ENCODE measurements around the gene SGMS1.

The SGMS1 gene

GRCh38 chr10:50397312-50398140 is 226.2 kb downstream of the SGMS1 start:
- DNase-seq (ENCODE audit: low read depth in 2 of 2), result no peak

- no peak for DNase-seq (ENCODE audit: low read depth in 2 of 2)
Measured at GRCh38 chr10:50396491-50397311, 227.1 kb downstream of the SGMS1 start.

GRCh38 chr10:50395851-50396250 is 227.9 kb downstream of the SGMS1 start:
- DNase-seq (ENCODE audit: low read depth in 2 of 2), result no peak

GRCh38 chr10:50395271-50395670 is 228.5 kb downstream of the SGMS1 start:
- no peak for DNase-seq (ENCODE audit: low read depth in 2 of 2)

GRCh38 chr10:50394832-50395231 is 228.9 kb downstream of the SGMS1 start:
- no peak for DNase-seq (ENCODE audit: low read depth in 2 of 2)

- DNase-seq (ENCODE audit: low read depth in 2 of 2), result no peak
Measured at GRCh38 chr10:50393784-50394467, 229.8 kb downstream of the SGMS1 start.

GRCh38 chr10:50392966-50393718 is 230.6 kb downstream of the SGMS1 start:
- DNase-seq (ENCODE audit: low read depth in 2 of 2), result no peak

- no peak for DNase-seq (ENCODE audit: low read depth in 2 of 2)
Measured at GRCh38 chr10:50392426-50392825, 231.3 kb downstream of the SGMS1 start.

GRCh38 chr10:50390302-50390701 is 233.5 kb downstream of the SGMS1 start:
- no peak for DNase-seq (ENCODE audit: low read depth in 2 of 2)

- DNase-seq (ENCODE audit: low read depth in 2 of 2), result no peak
Measured at GRCh38 chr10:50388181-50388580, 235.6 kb downstream of the SGMS1 start.

- DNase-seq (ENCODE audit: low read depth in 2 of 2), result no peak
Measured at GRCh38 chr10:50387732-50388073, 236.1 kb downstream of the SGMS1 start.

GRCh38 chr10:50387007-50387731 is 236.6 kb downstream of the SGMS1 start:
- DNase-seq (ENCODE audit: low read depth in 2 of 2), result no peak

- DNase-seq (ENCODE audit: low read depth in 2 of 2), result no peak
Measured at GRCh38 chr10:50385624-50386023, 238.1 kb downstream of the SGMS1 start.

GRCh38 chr10:50384898-50385297 is 238.9 kb downstream of the SGMS1 start:
- DNase-seq (ENCODE audit: low read depth in 2 of 2), result no peak

- DNase-seq (ENCODE audit: low read depth in 2 of 2), result no peak
Measured at GRCh38 chr10:50384238-50384637, 239.5 kb downstream of the SGMS1 start.

- DNase-seq (ENCODE audit: low read depth in 2 of 2), result no peak
Measured at GRCh38 chr10:50382576-50383023, 241.2 kb downstream of the SGMS1 start.

GRCh38 chr10:50381642-50382041 is 242.1 kb downstream of the SGMS1 start:
- DNase-seq (ENCODE audit: low read depth in 2 of 2), result no peak

- DNase-seq (ENCODE audit: low read depth in 2 of 2), result no peak
Measured at GRCh38 chr10:50379616-50380015, 244.1 kb downstream of the SGMS1 start.

GRCh38 chr10:50375745-50376144 is 248.0 kb downstream of the SGMS1 start:
- no peak for DNase-seq (ENCODE audit: low read depth in 2 of 2)

GRCh38 chr10:50375051-50375452 is 248.7 kb downstream of the SGMS1 start:
- no peak for DNase-seq (ENCODE audit: low read depth in 2 of 2)
